Iris pigment epithelial cell (primary cell): ENCODE data around the gene ATP6V1D.
"Not testable (repeated sequence)": the region's sequence is repeated elsewhere in the genome, so short reads cannot be mapped to it uniquely, and the experiment has no call there.

Source experiments
- DNase-seq: peaks from one replicate; pipeline ENCODE4 v3.0.0-alpha.2; 2011; ENCODE audit warnings: low read depth

ATP6V1D gene

GRCh38 chr14:67370830-67371229 is 11.2 kb upstream of the ATP6V1D start:
- DNase-seq, result peak; percentile 61

- DNase-seq, result no peak
Measured at GRCh38 chr14:67365476-67365875, 5.9 kb upstream of the ATP6V1D start.

GRCh38 chr14:67360470-67361206 is 1.0 kb upstream of the ATP6V1D start:
- DNase-seq, result no peak

GRCh38 chr14:67358924-67359774 is 455 bp downstream of the ATP6V1D start:
- peak; percentile 68 for DNase-seq

GRCh38 chr14:67357969-67358354 is 1.6 kb downstream of the ATP6V1D start:
- peak; percentile 34 for DNase-seq

GRCh38 chr14:67357186-67357968 is 2.2 kb downstream of the ATP6V1D start:
- no peak for DNase-seq

GRCh38 chr14:67352055-67352454 is 7.5 kb downstream of the ATP6V1D start:
- DNase-seq, result no peak

GRCh38 chr14:67345583-67345982 is 14.0 kb downstream of the ATP6V1D start:
- DNase-seq, result no peak

GRCh38 chr14:67343601-67344230 is 15.9 kb downstream of the ATP6V1D start:
- DNase-seq, result peak; percentile 52

GRCh38 chr14:67341231-67341630 is 18.4 kb downstream of the ATP6V1D start:
- DNase-seq, result not testable (repeated sequence)

GRCh38 chr14:67335781-67336180 is 23.8 kb downstream of the ATP6V1D start:
- peak; percentile 48 for DNase-seq

GRCh38 chr14:67332468-67332867 is 27.1 kb downstream of the ATP6V1D start:
- DNase-seq, result peak; percentile 19

- peak; percentile 20 for DNase-seq
Measured at GRCh38 chr14:67331368-67332125, 28.1 kb downstream of the ATP6V1D start.

- DNase-seq, result not testable (repeated sequence)
Measured at GRCh38 chr14:67329666-67330065, 29.9 kb downstream of the ATP6V1D start.

- DNase-seq, result peak; percentile 78
Measured at GRCh38 chr14:67319142-67319541, 40.5 kb downstream of the ATP6V1D start.

- no peak for DNase-seq
Measured at GRCh38 chr14:67317822-67318221, 41.8 kb downstream of the ATP6V1D start.

- no peak for DNase-seq
Measured at GRCh38 chr14:67313153-67313552, 46.5 kb downstream of the ATP6V1D start.

- DNase-seq, result no peak
Measured at GRCh38 chr14:67311868-67312267, 47.7 kb downstream of the ATP6V1D start.
